HG03571 (cell line): ENCODE measurements around the gene WNK2.

Source experiments
- ATAC-seq: cut with Tn5 transposase; IDR thresholded peaks from one replicate; pipeline ENCODE4 v1.9.1; 2021; ENCODE audit not compliant: unreplicated experiment

WNK2 gene

DNA sequence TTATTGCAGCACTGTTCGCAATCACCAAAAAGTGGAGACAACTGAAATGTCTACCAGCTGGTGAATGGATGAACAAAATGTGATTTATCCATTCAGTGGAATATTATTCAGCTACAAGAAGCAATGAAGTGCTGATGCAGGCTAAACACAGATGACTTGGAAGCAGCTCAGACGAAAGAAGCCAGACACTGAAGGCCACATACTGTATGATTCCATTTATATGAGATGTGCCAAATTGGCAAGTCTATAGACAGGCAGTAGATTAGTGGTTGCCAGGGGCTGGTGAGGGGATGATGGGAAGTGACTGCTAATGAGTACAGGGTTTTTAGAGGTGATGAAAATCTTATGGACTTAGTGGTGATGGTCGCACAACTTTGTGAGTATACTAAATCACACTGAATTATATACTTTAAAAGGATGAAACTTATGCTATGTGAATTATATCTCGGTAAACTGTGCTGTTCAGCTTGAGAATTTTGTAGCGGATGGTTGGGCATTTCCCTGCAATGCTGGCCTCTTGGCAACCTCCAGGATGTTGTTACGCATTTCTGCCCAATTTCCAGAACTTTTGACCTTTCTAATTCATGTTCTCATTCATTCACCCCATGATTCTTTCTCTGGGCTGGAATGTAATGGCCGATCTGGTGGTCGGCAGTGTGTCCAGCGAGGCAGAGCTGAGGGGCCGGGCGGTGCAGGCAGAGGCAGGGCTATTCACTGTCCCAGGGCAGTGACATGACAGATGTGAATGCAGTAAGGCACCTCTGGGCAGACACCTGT is 22.0 kb upstream of the WNK2 start:
- ATAC-seq, result no peak

- ATAC-seq, result no peak
Measured at GRCh38 chr9:93164085-93164484, 19.9 kb upstream of the WNK2 start.

DNA sequence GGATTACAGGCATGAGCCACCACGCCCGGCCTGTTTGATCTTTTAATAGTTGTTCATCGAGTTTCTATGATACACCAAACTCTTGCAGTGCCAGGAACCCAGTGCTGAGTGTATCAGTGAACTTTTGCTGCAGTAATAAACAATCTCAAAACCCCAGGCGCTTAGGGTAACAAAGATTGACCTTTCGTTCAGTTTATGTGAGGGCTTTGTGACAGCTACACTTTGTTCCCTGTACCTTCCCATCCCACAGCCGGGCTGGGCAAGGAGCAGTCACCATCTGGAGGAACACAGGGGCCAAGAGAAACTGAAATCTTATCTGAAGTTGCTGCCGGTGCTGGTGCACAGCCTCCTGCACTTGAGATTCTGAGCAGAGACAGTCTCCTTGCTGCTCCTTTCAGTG is 17.2 kb upstream of the WNK2 start:
- ATAC-seq, result no peak

DNA sequence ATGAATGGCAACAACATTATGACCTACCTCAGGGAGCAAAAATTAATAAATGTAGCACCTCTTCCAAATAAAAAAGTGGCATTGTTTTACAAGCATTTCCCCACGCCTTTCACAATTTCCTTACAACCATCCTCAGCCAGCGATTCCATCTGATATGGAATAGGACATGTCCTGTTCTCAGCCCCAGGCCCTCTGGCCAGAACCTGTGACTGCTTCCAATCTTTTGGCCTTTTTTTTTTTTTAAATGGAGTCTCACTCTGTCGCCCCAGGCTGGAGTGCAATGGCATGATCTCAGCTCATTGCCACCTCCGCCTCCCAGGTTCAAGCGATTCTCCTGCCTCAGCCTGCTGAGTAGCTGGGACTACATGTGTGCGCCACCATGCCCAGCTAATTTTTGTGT is 16.8 kb upstream of the WNK2 start:
- no peak for ATAC-seq

DNA sequence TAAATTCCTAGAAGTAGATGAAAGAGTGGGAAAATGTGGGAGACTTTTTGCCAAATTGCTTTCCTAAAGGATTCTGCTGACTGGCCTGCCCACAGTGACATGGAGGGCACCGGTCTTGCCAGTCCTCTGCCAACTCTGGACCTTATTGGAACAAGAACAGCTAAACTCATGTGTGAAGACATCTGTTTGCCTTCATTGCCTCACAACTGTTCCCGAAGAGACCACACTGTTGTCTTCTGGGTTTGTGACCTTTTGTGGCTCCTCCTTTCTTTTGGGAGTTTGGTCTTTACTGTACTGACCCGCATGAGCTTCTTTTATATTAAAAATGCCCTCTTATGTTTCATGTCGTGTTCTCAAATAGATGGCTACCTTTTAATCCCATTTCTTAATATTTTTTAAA is 16.1 kb upstream of the WNK2 start:
- no peak for ATAC-seq

DNA sequence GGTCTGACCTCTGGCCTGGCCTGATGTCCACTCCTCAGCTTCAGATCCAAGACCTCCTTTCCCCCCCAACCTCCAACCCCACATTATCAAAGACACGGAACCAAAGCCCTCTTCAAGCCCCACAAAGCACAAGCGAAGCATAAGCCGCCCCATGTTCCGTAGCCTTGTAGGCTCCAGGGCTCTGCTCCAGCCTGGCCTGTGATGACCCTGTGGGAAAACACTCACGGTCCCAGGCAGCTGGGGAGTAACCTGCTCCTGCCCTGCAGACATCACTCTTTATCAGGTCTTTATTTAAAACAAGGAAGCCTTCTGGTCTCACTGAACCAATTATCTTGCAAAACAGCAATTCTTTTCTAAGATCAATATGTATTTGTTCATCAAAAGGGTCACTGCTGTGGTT is 15.4 kb upstream of the WNK2 start:
- ATAC-seq, result no peak

- ATAC-seq, result no peak
Measured at GRCh38 chr9:93169444-93169843, 14.5 kb upstream of the WNK2 start.

DNA sequence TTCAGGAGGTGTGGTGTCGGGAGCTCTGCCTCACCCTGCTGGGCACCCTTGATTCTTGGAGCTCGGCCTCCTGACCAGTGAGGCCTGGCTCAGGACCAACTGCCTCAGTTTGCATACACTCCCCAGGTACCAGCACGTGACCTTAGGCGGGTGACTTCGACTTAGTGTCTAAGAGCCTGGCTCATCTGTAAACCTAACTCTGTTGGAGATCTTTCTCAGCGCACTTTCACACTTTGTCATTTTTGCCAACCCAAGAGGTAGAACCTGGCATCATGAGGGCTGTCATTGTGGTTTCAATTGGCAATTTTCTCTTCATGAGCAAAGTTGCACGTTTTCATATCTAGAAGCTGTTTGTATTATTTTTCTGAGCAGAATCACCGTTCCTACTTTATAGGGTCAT is 13.4 kb upstream of the WNK2 start:
- no peak for ATAC-seq

DNA sequence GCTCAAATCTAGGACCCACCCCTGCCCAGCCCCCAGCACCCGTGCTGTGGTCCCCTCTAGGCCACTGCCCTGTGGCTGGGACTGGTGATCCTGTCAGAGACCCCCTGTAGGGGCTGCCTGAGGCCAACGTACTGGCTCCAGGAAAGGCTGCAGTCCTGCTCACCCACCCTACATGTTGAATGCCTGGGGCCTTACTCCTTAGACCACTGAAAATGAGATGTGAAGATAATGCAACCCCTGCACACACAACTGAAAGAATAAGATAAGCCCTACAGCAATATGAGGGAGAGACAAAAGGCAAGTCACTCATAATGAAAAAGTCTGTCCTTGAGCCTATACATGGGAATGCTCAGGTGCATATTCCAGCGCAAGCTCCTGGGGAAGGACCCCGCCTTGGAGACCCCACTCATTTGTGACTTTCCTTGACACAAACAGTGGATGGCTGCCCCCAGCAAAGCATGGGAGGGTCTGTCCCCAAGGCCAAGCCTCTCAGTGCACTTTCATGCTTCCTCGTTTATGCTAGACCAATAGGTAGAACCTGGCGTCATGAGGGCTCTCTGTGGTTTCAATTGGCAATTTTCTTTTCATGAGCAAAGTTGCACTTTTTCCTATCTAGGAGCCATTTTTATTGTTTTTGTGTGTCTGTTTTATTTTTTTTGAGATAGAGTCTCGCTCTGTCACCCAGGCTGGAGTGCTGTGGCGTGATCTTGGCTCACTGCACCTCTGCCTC is 12.5 kb upstream of the WNK2 start:
- no peak for ATAC-seq

GRCh38 chr9:93172666-93173364 is 11.1 kb upstream of the WNK2 start:
- no peak for ATAC-seq

DNA sequence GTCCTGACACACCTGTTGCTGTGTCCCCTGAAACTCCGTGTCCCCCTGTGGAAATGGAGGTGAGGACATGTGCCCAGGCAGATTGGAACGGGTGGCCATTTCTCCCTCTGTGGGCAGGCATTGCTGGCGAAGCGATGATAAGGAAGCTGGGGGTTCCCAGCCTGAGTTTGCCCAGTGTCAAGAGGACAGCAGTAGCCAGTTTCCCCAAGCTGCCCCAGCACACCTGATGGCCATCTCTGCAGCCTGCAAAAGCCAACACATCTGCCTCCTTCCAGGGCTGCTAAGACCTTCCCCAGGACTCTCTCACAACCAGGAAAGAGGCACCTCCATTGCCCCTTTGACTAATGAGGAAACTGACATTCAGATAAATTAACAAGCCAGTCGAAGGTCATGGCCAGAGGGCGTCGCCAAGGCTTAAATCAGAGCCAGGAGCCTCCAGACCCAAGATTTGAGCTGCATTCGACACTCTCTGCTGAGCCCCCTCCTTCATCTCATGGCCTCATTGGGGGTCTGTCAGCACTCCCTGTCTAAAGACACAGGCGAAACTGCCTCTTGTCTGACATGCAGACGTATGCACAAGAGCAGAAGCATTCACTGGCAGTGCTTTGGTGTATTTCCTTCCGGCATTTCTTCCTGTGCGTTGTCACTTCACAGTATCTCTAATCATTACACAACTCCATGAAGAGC is 10.4 kb upstream of the WNK2 start:
- ATAC-seq, result no peak

DNA sequence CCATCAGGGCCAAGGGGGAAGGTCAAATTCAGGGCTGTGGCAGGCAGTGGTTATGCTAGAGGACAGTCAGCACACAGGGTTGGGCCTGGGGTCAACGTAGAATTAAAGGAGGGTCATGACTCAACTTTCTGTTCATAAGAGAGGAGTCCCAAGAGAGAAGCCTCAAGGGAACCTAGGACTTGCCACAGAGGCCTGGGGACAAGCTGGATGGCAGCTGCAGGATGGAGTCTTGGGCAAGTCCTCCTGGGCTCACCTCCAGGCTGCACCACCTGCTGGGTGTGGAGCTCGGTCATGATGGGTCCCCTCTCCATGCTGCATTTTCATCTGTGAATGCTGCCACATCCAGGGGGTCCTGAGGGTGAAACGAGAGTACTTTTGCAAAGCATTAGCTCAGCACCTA is 9.0 kb upstream of the WNK2 start:
- ATAC-seq, result no peak

DNA sequence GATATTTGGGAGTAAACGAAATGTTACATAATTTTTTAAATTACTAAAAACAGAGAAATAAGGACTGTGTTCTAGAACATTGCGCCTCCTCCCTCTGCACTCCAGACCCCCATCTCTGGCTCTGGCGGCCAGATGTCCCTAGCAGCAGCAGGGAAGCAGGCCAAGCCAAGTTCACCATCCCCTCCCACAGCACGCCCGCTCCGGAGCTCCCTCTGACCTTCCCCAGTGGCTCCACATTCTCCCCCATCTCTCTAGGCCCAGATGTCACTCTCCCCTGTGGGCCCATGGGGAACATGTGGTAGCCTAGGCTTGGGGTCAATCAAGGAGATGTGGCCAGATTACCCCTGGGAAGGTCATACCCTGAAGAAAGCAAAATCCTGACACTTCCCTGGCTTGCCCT is 6.3 kb upstream of the WNK2 start:
- no peak for ATAC-seq

GRCh38 chr9:93178851-93179786 is 4.8 kb upstream of the WNK2 start:
- no peak for ATAC-seq

DNA sequence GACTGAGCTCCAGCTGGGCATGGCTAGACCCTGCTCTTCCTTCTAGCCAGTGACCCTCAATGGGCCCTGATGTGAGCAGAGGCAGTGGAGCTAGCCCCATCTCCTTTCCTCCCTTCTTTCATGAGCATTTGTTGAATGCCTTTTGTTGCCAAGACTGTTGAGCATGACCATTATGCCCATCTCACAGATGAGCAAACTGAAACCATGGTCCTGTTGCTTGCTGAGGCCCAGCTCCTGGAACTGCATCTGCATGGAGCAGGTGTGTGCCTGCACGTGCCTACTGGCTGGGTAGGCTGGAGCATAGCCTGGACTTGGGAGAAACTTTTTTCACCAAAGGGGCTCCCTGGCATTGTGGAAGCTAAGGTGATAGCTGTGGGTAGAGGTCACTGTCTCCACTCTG is 3.0 kb upstream of the WNK2 start:
- no peak for ATAC-seq

DNA sequence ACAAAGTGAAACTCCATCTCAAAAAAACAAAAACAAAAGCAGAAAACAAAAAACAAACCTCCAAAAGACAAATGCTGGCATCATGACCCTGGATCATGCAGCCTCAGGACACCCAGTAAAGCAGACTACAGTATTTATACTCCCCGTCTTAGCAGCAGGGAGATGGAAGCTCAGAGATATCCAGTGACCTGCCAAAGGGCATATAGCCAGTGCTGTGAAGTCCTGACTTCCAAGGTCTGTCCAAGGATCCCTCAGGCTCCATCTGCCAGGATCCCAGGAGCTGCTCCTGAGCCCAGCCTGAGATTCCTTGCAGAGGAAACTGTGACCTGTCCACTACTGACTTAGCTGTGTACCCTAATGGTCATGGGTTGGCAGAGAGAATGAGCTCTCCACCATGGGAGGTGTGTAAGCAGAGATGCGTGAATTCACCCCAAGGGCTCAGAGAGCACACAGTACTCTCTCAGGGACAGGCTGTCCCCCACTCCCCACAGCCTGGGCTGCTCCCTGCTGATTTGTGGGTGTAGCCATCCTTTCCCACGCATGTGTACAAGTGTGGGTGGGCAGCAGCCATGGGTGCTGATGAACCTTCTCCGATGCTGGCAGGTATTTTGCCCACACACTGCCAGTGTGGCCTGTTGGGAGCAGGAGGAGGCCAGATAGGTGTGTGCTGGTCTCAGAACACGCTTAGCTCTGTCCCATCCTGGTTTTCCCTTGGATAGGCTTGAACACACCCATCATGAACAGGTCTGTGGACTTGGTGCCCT is 2.1 kb upstream of the WNK2 start:
- no peak for ATAC-seq

DNA sequence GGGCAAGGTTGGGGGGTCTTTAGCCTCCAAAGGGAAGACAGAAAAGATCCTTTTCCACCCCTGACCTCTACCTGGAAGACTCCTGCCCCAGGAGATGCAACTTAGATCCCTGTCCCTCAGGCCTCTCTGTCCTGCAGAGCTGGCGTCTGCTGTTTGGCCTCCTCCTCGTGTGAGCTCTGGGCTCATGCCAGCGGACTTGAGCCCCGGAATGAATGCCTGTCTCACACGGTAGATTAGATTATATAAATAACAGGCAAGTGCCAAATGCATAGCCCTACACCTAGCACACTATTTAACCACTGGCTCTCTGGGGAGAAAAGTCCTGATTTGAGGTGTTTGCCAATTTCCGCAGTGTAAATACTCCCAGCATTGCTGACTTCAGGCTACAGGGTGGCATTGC is 1.4 kb upstream of the WNK2 start:
- ATAC-seq, result no peak

DNA sequence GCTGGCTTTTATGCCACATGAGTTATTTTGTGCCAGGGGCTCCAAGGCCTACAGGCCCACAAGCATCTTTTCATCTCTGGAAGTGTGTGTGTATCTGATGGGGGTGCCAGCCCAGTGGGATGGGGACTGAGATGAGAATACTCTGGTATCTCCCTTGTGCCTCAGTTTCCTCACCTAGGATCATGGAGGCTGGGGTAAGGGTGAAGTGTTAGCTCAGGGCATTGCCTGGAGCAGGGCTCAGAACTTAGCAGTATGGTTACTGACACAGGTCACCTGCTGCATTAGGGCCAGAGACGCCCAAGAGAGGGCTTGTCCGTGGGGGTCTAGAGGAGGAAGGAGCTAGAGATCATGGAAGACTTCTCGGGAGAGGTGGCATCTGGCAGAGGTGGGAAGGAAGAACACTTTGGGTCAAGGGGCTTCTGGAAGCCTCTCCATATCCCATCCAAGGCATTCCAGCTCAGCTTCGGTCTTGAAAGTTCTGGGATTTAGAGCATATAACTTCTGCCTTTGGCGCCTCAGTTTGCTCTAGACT is 742 bp upstream of the WNK2 start:
- no peak for ATAC-seq

GRCh38 chr9:93184432-93185265 is 710 bp downstream of the WNK2 start:
- ATAC-seq, result no peak
